Measurements from ENCODE around the gene VCL. TPM values are rescaled to one million over a fixed set of nuclear protein-coding genes. Genes with fewer than 3 reads are reported as not detected.

The VCL gene
- total RNA-seq, 4 donors from 2014 or later: 99.2 to 120 (median 106) TPM

GRCh38 chr10:74000892-74001669 is 3.2 kb downstream of the VCL start:
- H3K9me3 ChIP-seq: no peaks in the 10 kb centered on the region

GRCh38 chr10:74006269-74006668 is 8.4 kb downstream of the VCL start:
- H3K27me3 ChIP-seq: no peaks in the 10 kb centered on the region
- no peaks in the 10 kb centered on the region for H3K9me3 ChIP-seq
- peaks cover 0 to 92% (median 19%) of the 10 kb centered on the region in 4 donors for H3K4me1 ChIP-seq
- TF ChIP-seq POLR2A (IDR thresholded peaks at IDR 0.05): no peak
- TF ChIP-seq CTCF (IDR thresholded peaks at IDR 0.05): no peak
- no peak for TF ChIP-seq EP300 (IDR thresholded peaks at IDR 0.05)
- DNase-seq (ENCODE audit: low spot score in 2 of 2): no peak
- peaks cover 0 to 9% (median 0%) of the 10 kb centered on the region in 3 donors for H3K36me3 ChIP-seq
- H3K27ac ChIP-seq: no peak overlapping the region
- 73 to 75% methylated on average over 1 of the region's 1 CpG for WGBS, 2 donors
- H3K4me3 ChIP-seq: no peak overlapping the region

More at GRCh38 chr10:74000892-74001669, 3.2 kb downstream of the VCL start:
- Histone ChIP-seq H3K36me3 (no peaks in the 10 kb centered on the region), H3K27me3 (no peaks in the 10 kb centered on the region), H3K27ac (peak overlapping the region in 2 of 4 donors; percentile 36 to 98), H3K4me3 (no peak overlapping the region), H3K4me1 (peaks cover 0 to 66% (median 15%) of the 10 kb centered on the region in 4 donors)
- TF ChIP-seq CTCF (IDR thresholded peaks at IDR 0.05): no peak
- no peak for TF ChIP-seq EP300 (IDR thresholded peaks at IDR 0.05)
- TF ChIP-seq POLR2A (IDR thresholded peaks at IDR 0.05): no peak
- no peak for DNase-seq (ENCODE audit: low spot score in 2 of 2)
- 74 to 76% methylated on average over 7 of the region's 7 CpGs for WGBS, 2 donors

- Histone ChIP-seq H3K27ac (peak overlapping the region in 2 of 4 donors; percentile 18 to 68), H3K4me3 (no peak overlapping the region), H3K27me3 (no peaks in the 10 kb centered on the region), H3K9me3 (no peaks in the 10 kb centered on the region), H3K36me3 (peaks cover 0 to 9% (median 0%) of the 10 kb centered on the region in 3 donors), H3K4me1 (peaks cover 0 to 95% (median 36%) of the 10 kb centered on the region in 4 donors)
- DNase-seq (ENCODE audit: low spot score in 2 of 2): no peak
- TF ChIP-seq EP300 (IDR thresholded peaks at IDR 0.05) (no peak), POLR2A (IDR thresholded peaks at IDR 0.05) (no peak), CTCF (IDR thresholded peaks at IDR 0.05) (no peak)
- WGBS, 2 donors: 46 to 51% methylated on average over 3 of the region's 3 CpGs
These were observed 10.4 kb downstream of the VCL start for GRCh38 chr10:74008212-74008731.

GRCh38 chr10:74011017-74011416 is 13.1 kb downstream of the VCL start:
- WGBS, 2 donors: 77 to 83% methylated on average over 6 of the region's 6 CpGs
- Histone ChIP-seq H3K36me3 (peaks cover 0 to 9% (median 0%) of the 10 kb centered on the region in 3 donors), H3K27me3 (no peaks in the 10 kb centered on the region), H3K9me3 (no peaks in the 10 kb centered on the region), H3K4me3 (no peak overlapping the region), H3K4me1 (peaks cover 0 to 94% (median 36%) of the 10 kb centered on the region in 4 donors), H3K27ac (peak overlapping the region in 2 of 4 donors; percentile 32 to 71)
- TF ChIP-seq POLR2A (IDR thresholded peaks at IDR 0.05): no peak
- TF ChIP-seq CTCF (IDR thresholded peaks at IDR 0.05): no peak
- no peak for DNase-seq (ENCODE audit: low spot score in 2 of 2)

GRCh38 chr10:74011770-74012169 is 13.9 kb downstream of the VCL start:
- Histone ChIP-seq H3K27me3 (no peaks in the 10 kb centered on the region), H3K4me3 (no peak overlapping the region), H3K36me3 (peaks cover 0 to 9% (median 0%) of the 10 kb centered on the region in 3 donors), H3K27ac (peak overlapping the region in 2 of 4 donors; percentile 32 to 71), H3K9me3 (no peaks in the 10 kb centered on the region), H3K4me1 (peaks cover 0 to 87% (median 36%) of the 10 kb centered on the region in 4 donors)
- TF ChIP-seq CTCF (IDR thresholded peaks at IDR 0.05): no peak
- no peak for TF ChIP-seq POLR2A (IDR thresholded peaks at IDR 0.05)
- WGBS, 2 donors: 5 to 7% methylated on average over 1 of the region's 1 CpG
- DNase-seq (ENCODE audit: low spot score in 2 of 2): peak in 1 of 2 donors; percentile 69
